H9 (cell line): Measurements from ENCODE around the gene USP9Y. TPM values are rescaled to one million over a fixed set of nuclear protein-coding genes. Genes with fewer than 3 reads are reported as not detected.

Experiments used
- DNase-seq: peaks from one replicate; pipeline ENCODE4 v3.0.0-alpha.2; 2017
- H2AFZ ChIP-seq: one replicate; pipeline ENCODE4 v1.6.1; 2013; ENCODE audit warnings: mild to moderate bottlenecking, low read length, control low read depth, moderate library complexity
- H2AK5ac ChIP-seq: 2 replicates; pipeline ENCODE4 v1.6.1; 2013; ENCODE audit warnings: low read length, control low read depth, mixed read lengths; ENCODE audit not compliant: insufficient read length
- H2BK120ac ChIP-seq: one replicate; pipeline ENCODE4 v1.6.1; 2013; ENCODE audit warnings: low read depth, mild to moderate bottlenecking, low read length, control low read depth, inconsistent platforms; ENCODE audit not compliant: poor library complexity, severe bottlenecking
- H2BK12ac ChIP-seq: 2 replicates; pipeline ENCODE4 v1.6.1; 2013; ENCODE audit warnings: low read length, control low read depth, mixed read lengths, low read depth; ENCODE audit not compliant: insufficient read length
- H2BK15ac ChIP-seq: 2 replicates; pipeline ENCODE4 v1.6.1; 2013; ENCODE audit warnings: low read depth, low read length, control low read depth
- H2BK20ac ChIP-seq: one replicate; pipeline ENCODE4 v1.6.1; 2013; ENCODE audit warnings: low read depth, mild to moderate bottlenecking, low read length, control low read depth, inconsistent platforms; ENCODE audit not compliant: poor library complexity, severe bottlenecking
- H2BK5ac ChIP-seq: 2 replicates; pipeline ENCODE4 v1.6.1; 2013; ENCODE audit warnings: low read length, control low read depth, mixed read lengths; ENCODE audit not compliant: insufficient read length
- H3K14ac ChIP-seq: 2 replicates; pipeline ENCODE4 v1.6.1; 2013; ENCODE audit warnings: low read length, control low read depth; ENCODE audit not compliant: insufficient read depth
- H3K18ac ChIP-seq: 2 replicates; pipeline ENCODE4 v1.6.1; 2013; ENCODE audit warnings: low read depth, mild to moderate bottlenecking, mixed read lengths, low read length, control low read depth; ENCODE audit not compliant: insufficient read length
- H3K23ac ChIP-seq: 2 replicates; pipeline ENCODE4 v1.6.1; 2013; ENCODE audit warnings: low read length, control low read depth, mixed read lengths, low read depth; ENCODE audit not compliant: insufficient read length
- H3K23me2 ChIP-seq: 2 replicates; pipeline ENCODE4 v1.6.1; 2013; ENCODE audit warnings: low read depth, mild to moderate bottlenecking, mixed read lengths, low read length, control low read depth; ENCODE audit not compliant: insufficient read length, poor library complexity, severe bottlenecking
- H3K27ac ChIP-seq: 2 replicates; pipeline ENCODE4 v1.5.1; 2013; ENCODE audit warnings: low read length, control low read depth, mixed read lengths, low read depth; ENCODE audit not compliant: insufficient read length
- H3K27me3 ChIP-seq: 2 replicates; pipeline ENCODE4 v1.6.1; 2013; ENCODE audit warnings: low read length, control low read depth, inconsistent platforms; ENCODE audit not compliant: insufficient read depth
- H3K4ac ChIP-seq: 2 replicates; pipeline ENCODE4 v1.6.1; 2013; ENCODE audit warnings: low read depth, mild to moderate bottlenecking, control low read depth, inconsistent platforms, low read length, moderate library complexity
- H3K4me1 ChIP-seq: 2 replicates; pipeline ENCODE4 v1.6.1; 2013; ENCODE audit warnings: low read length, control low read depth, inconsistent platforms; ENCODE audit not compliant: insufficient read depth
- H3K4me2 ChIP-seq: 2 replicates; pipeline ENCODE4 v1.6.1; 2013; ENCODE audit warnings: low read length, control low read depth, mixed read lengths; ENCODE audit not compliant: insufficient read length, insufficient read depth
- H3K56ac ChIP-seq: 2 replicates; pipeline ENCODE4 v1.6.1; 2013; ENCODE audit warnings: low read depth, mild to moderate bottlenecking, mixed read lengths, low read length, control low read depth; ENCODE audit not compliant: insufficient read length
- H3K79me1 ChIP-seq: 2 replicates; pipeline ENCODE4 v1.6.1; 2013; ENCODE audit warnings: low read depth, mild to moderate bottlenecking, moderate library complexity, low read length, control low read depth, inconsistent platforms; ENCODE audit not compliant: insufficient read depth, poor library complexity, severe bottlenecking
- H3K79me2 ChIP-seq: 2 replicates; pipeline ENCODE4 v1.6.1; 2013; ENCODE audit warnings: low read length, control low read depth, inconsistent platforms; ENCODE audit not compliant: insufficient read depth
- H3K9ac ChIP-seq: 2 replicates; pipeline ENCODE4 v1.6.1; 2013; ENCODE audit warnings: low read length, control low read depth, mixed read lengths; ENCODE audit not compliant: insufficient read length; ENCODE audit errors: extremely low read depth
- H3K9me3 ChIP-seq: one replicate; pipeline ENCODE4 v1.6.1; 2013; ENCODE audit warnings: low read depth, low read length, inconsistent platforms; ENCODE audit not compliant: control insufficient read depth
- H3T11ph ChIP-seq: one replicate; pipeline ENCODE4 v1.6.1; 2013; ENCODE audit warnings: mild to moderate bottlenecking, low read length, control low read depth, inconsistent platforms
- H4K20me1 ChIP-seq: one replicate; pipeline ENCODE4 v1.6.1; 2013; ENCODE audit not compliant: control insufficient read depth, insufficient read length, insufficient read depth
- H4K5ac ChIP-seq: 2 replicates; pipeline ENCODE4 v1.6.1; 2013; ENCODE audit warnings: low read depth, mild to moderate bottlenecking, mixed read lengths, low read length, control low read depth; ENCODE audit not compliant: insufficient read length
- H4K8ac ChIP-seq: replicated peaks from 2 replicates; pipeline ENCODE4 v1.6.1; 2013; ENCODE audit warnings: low read length, control low read depth, mixed read lengths, low read depth; ENCODE audit not compliant: insufficient read length
- H4K91ac ChIP-seq: 2 replicates; pipeline ENCODE4 v1.6.1; 2013; ENCODE audit warnings: low read depth, mild to moderate bottlenecking, moderate library complexity, mixed read lengths, low read length, control low read depth; ENCODE audit not compliant: insufficient read length
- H3K27ac Mint-ChIP-seq, 3 experiments: 2 replicates in 2 of 3; 3 replicates in 1 of 3; pipeline ENCODE4 v1.8.0; 2020 to 2021; ENCODE audit warnings: mixed read lengths in 3 of 3, mild to moderate bottlenecking in 1 of 3, moderate library complexity in 1 of 3
- H3K27me3 Mint-ChIP-seq: 2 replicates; pipeline ENCODE4 v1.8.0; 2021; ENCODE audit warnings: low read depth, mild to moderate bottlenecking, moderate library complexity, mixed read lengths
- H3K36me3 Mint-ChIP-seq, 3 experiments: 2 replicates in 2 of 3; 3 replicates in 1 of 3; pipeline ENCODE4 v1.8.0; 2020 to 2021; ENCODE audit warnings: low read depth in 3 of 3, mixed read lengths in 3 of 3; ENCODE audit not compliant: insufficient read depth in 1 of 3
- H3K4me1 Mint-ChIP-seq, 2 experiments: 2 replicates each; pipeline ENCODE4 v1.8.0; 2020; ENCODE audit warnings: mixed read lengths in 2 of 2
- H3K4me3 Mint-ChIP-seq, 2 experiments: 2 replicates in 1 of 2; 3 replicates in 1 of 2; pipeline ENCODE4 v1.8.0; 2020 to 2021; ENCODE audit warnings: mild to moderate bottlenecking in 2 of 2, mixed read lengths in 2 of 2, moderate library complexity in 1 of 2
- H3K9me3 Mint-ChIP-seq, 2 experiments: 2 replicates in 1 of 2; 3 replicates in 1 of 2; pipeline ENCODE4 v1.8.0; 2020; ENCODE audit warnings: mild to moderate bottlenecking in 2 of 2, mixed read lengths in 2 of 2, moderate library complexity in 1 of 2
- WGBS: extraction: QIAGEN DNeasy Blood & Tissue Kit; methylation state at CpG from one replicate; pipeline ENCODE4 v1.1.7; 2013; ENCODE audit warnings: missing lambda C conversion rate, low lambda C conversion rate, mixed read lengths; ENCODE audit not compliant: insufficient read length; ENCODE audit errors: extremely low coverage; 5-methylcytosine and 5-hydroxymethylcytosine counted together
- total RNA-seq: library from RNA; stranded (reverse); gene quantifications from 2 replicates; pipeline ENCODE4 v1.2.1, GENCODE V29; 2021
- TF ChIP-seq, protein P1 (sequence below): fragments of 200-600 bp; sonication (generic); conservative IDR thresholded peaks from 3 replicates; pipeline ENCODE4 v1.8.0; 2021; ENCODE audit warnings: antibody characterized with exemption, mild to moderate bottlenecking

The USP9Y gene
- total RNA-seq, 1 experiment from 2014 or later, result not detected

- Histone ChIP-seq H3K9me3 (no peaks in the 10 kb centered on the region), H3K18ac (no peak overlapping the region), H3K4ac (no peak overlapping the region), H4K20me1 (no peaks in the 10 kb centered on the region), H2BK20ac (no peak overlapping the region), H3K27ac (no peak overlapping the region), H3K23me2 (no peaks in the 10 kb centered on the region), H3K27me3 (no peaks in the 10 kb centered on the region), H3K9ac (no peak overlapping the region), H2BK12ac (no peak overlapping the region), H4K8ac (no peak overlapping the region), H3K4me2 (no peak overlapping the region), H2AFZ (no peak overlapping the region), H3K4me1 (no peaks in the 10 kb centered on the region), H2BK5ac (no peak overlapping the region), H3T11ph (no peak overlapping the region), H2AK5ac (no peak overlapping the region), H3K79me1 (no peaks in the 10 kb centered on the region), H2BK120ac (no peak overlapping the region), H3K23ac (no peak overlapping the region), H3K56ac (no peak overlapping the region), H2BK15ac (no peak overlapping the region), H4K91ac (no peak overlapping the region), H4K5ac (no peak overlapping the region), H3K79me2 (no peaks in the 10 kb centered on the region), H3K14ac (no peak overlapping the region)
- no peaks in the 10 kb centered on the region for H3K36me3 Mint-ChIP-seq
- no CpG with 5 or more reads among the region's 3 CpGs for WGBS
- TF ChIP-seq, protein P1, sequence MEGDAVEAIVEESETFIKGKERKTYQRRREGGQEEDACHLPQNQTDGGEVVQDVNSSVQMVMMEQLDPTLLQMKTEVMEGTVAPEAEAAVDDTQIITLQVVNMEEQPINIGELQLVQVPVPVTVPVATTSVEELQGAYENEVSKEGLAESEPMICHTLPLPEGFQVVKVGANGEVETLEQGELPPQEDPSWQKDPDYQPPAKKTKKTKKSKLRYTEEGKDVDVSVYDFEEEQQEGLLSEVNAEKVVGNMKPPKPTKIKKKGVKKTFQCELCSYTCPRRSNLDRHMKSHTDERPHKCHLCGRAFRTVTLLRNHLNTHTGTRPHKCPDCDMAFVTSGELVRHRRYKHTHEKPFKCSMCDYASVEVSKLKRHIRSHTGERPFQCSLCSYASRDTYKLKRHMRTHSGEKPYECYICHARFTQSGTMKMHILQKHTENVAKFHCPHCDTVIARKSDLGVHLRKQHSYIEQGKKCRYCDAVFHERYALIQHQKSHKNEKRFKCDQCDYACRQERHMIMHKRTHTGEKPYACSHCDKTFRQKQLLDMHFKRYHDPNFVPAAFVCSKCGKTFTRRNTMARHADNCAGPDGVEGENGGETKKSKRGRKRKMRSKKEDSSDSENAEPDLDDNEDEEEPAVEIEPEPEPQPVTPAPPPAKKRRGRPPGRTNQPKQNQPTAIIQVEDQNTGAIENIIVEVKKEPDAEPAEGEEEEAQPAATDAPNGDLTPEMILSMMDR, result no peak
- H3K27ac Mint-ChIP-seq, result no peak overlapping the region
- H3K4me3 Mint-ChIP-seq, result no peak overlapping the region
- no peaks in the 10 kb centered on the region for H3K9me3 Mint-ChIP-seq
- H3K27me3 Mint-ChIP-seq, result no peaks in the 10 kb centered on the region
- no peak for DNase-seq
- H3K4me1 Mint-ChIP-seq, result no peaks in the 10 kb centered on the region
These were observed 108.0 kb downstream of the USP9Y start for GRCh38 chrY:12809034-12809433.
